ENCODE data around the gene CELF5.

DNA sequence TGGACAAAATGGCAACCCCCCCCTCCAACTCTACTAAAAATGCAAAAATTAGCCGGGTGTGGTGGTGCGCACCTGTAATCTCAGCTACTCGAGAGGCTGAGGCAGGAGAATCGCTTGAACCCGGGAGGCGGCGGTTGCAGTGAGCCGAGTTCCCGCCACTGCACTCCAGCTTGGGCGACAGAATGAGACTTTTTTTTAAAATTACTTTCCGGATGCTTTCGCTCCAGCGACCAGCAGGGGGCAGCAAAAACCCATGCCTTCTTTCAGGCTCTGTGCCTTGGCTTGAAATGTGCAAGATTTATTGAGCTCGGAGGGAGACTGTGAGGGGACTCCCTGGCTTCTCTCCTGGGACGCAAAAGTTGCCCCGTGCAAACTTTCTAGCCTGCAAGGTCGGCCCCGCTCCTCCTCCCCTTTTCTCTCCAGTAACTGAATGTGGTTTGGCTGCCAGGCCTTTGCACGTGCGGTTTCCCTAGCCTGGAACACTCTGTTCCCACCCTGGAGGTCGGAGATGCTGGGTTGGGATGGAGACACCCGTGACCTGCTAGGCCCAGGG, 80.5 kb downstream of the CELF5 start:
- TF ChIP-seq, protein P1, sequence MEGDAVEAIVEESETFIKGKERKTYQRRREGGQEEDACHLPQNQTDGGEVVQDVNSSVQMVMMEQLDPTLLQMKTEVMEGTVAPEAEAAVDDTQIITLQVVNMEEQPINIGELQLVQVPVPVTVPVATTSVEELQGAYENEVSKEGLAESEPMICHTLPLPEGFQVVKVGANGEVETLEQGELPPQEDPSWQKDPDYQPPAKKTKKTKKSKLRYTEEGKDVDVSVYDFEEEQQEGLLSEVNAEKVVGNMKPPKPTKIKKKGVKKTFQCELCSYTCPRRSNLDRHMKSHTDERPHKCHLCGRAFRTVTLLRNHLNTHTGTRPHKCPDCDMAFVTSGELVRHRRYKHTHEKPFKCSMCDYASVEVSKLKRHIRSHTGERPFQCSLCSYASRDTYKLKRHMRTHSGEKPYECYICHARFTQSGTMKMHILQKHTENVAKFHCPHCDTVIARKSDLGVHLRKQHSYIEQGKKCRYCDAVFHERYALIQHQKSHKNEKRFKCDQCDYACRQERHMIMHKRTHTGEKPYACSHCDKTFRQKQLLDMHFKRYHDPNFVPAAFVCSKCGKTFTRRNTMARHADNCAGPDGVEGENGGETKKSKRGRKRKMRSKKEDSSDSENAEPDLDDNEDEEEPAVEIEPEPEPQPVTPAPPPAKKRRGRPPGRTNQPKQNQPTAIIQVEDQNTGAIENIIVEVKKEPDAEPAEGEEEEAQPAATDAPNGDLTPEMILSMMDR (IDR thresholded peaks at IDR 0.05) = peak; percentile 82 to 90 (median 86)
- TF ChIP-seq POLR2A (IDR thresholded peaks at IDR 0.05) = no peak

Measured in right lobe of liver (tissue), 4 donors.